ELR (cell line): ENCODE data around the gene UTP25.

Experiments used
- DNase-seq: peaks from one replicate; pipeline ENCODE4 v3.0.0-alpha.2; 2015; ENCODE audit warnings: low read depth

Gene UTP25

DNA sequence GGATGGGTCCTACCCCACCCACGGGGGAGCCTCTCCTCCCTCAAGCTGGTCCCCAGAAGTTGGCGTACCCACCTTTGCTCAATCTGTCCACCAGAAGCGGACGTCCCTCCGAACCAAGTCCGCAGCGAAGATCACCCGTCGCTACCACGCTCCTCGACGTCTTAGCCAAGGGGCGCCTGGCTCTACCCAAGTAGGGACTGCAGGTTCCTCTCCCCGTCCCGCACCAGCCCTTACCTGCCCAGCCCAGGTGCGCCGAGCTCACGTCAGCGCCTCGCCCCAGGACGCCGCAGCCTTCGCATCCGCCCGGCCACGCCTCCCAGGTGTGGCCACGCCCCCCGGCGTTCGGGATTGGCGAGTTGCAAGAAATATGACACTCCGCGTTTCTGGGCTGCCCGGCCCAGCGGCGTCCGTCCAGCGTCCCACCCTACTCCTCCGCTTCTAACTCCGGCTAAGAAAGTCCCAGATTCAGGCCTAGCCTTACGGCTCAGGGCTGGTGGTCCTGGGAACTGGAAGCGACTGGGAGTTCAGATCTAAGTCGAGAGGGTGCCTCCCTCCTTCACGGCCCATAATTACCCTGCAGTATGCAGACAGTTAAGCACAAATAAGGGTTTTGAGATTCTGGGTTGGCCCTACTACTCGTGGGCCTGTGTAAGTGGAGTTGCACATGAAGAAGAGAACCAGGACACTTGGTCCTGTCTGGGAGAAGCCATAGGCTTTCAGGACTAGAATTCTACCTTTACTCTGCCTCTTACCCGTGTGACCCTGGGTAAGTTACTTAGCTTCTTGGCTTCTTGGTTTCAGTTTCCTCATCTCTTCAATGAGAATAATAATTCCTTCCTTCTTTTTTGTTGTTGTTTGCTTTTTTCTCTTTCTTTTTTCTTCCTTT is 21.7 kb upstream of the UTP25 start, which contains the start of gene IRF6:
Gene IRF6, minus strand, starts transcription at position 268 of the 886 bp plus-strand sequence. CDS start 4,729 bp downstream, outside the sequence.
- DNase-seq, result peak; percentile 23

DNA sequence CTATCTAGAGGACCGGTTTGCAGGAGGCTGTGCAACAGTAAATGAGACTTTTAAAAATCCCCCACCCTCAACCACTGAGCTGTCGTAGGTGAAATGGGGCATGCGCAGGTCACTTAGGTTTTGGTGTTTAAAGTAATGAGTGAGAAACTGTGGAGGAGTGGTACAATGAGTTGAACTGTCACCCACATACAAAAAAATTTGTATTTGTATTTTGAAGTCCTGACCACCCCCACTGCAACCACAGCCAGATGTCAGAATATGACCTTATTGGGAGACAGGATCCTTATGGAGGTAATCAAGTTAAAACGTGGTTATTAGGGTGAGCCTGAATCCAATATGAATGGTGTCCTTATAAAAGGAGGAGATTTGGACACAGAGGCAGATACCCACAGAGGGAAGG is 20.3 kb upstream of the UTP25 start:
- no peak for DNase-seq

DNA sequence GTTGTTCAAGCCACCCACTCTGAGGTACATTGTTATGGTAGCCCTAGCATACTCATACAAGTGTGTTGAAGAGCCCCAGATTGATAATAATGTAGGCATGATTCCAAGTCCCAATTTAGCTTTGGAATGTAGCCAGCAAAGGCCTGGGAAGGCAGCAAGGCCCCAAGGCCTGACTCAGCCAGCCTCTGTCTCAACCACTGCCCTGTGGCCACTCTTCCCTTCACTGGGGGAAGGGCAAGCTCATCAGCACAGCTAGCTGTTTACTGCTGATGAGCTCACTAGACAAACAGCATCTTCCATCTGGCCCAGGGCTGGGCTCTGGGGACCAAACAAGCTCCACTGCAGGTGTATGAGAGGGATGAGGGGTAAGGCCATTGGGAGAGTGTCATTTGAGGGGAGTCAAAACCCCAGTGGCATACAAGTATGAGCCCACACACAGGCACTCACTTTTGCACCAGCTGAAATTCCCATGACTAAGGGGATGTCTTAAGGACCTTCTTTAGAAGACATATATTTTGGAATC is 19.7 kb upstream of the UTP25 start:
- DNase-seq, result peak; percentile 97

DNA sequence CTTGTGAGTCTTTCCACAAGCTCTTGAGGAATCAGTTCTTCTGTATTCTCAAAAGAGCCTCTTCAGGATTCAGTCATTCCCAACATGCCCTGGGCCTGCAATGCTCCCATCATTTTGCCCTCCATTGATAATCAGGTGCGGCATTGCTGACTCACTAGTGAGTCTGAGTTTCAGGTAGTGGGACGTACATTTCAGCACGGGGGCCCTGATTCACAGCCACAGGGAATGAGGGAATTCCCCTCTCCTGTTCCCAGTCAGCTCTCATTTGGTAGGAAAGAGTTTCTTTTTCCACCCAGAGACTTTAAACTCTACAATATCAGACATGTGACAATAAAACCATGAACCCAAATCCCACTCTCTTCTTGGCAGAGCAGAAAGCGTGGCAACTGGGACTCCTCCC is 18.2 kb upstream of the UTP25 start:
- DNase-seq, result no peak

DNA sequence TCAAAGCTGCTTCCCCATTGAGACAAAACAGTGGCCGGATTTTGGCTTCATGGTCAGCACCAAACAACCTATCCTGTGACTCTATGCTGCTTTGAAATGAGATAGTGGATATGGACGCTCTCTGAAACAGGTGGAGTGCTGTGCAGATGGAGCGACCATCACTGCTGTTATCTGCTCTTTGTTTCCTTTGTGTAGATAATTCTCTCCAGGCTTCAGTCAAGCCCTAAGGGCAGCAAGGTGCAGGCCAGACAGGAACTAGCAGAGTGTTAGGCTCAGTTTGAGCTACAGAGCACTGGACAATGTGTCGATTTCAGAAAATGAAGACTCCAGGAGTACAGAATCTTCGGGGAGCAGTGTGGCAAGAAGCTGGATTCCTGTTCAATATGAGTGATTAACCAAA is 17.0 kb upstream of the UTP25 start:
- DNase-seq, result no peak

DNA sequence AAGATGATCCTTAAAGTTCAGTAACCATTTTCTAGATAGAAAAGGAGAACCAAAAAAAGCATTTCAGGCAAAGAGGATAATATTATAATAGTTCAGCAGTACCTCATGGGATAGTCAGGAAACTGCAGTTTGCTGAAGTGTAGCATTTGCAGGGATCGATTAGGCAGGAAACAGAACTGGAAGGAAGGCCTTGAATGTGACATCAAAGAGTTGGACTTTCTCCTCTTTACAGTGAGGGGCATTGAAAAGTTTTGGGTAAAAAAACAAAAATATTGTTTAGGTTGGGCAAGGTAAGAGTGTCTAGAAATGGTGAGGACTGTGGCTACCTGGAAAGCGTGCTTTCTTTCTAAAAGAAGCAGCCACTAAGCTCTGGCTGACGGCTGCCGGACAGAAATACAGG is 13.9 kb upstream of the UTP25 start:
- no peak for DNase-seq

DNA sequence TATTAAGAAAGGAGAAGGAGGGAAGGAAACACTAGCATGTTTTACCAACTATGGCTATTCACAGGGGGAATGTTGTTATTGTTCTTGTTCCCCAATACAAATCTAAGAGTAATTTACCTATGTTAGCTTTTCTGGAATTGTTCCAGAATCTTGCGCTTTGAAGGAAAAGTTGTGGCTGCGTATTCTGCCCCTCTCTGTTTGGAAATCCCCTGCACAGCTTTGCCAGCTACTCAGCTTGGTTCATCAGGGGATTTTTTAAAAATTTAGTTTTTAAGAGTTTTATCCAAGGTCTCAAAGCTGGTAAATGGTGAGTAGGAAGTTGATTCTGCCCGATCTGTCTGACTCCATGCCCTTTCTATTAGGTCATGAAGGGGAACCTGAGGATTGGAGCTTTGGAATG is 12.3 kb upstream of the UTP25 start:
- no peak for DNase-seq

DNA sequence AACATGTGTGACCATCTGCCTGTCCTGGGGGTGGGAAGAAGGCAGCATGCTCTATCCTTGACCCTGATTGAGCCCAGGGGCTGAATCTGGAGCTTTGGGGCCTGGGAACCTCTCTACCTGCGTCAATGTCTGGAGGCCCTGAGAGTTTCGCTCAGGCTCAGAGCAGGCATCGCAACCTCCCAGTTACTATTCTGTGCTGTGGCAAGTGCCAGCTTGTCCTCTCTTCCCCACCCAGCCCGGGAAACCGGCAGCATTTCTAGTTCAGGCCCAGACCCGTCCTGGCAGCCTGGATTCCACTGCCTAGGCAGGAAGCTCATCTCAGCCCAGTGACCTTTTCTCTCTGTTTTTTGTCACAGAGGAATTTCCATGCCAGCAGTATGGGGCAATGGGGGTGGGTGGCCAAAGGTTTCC is 11.8 kb upstream of the UTP25 start:
- DNase-seq, result no peak

DNA sequence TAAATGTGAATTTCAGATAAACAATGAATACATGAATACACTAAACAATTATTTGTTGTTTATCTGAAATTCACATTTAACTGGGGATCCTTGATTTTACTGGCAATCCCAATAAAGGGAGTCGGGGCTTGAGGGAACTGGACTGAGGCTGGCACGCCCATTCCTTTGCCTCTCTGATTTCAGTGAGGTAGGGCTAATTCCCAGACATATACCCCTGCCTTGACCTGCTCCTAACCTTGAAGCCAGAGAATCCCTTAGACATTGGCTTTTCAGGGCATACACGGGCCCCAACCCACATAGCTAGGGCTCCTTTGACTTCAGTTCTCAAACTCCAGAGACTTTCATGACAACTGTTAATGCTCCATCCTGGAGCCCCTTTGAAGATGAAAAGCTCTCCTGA is 10.8 kb upstream of the UTP25 start:
- DNase-seq, result no peak

DNA sequence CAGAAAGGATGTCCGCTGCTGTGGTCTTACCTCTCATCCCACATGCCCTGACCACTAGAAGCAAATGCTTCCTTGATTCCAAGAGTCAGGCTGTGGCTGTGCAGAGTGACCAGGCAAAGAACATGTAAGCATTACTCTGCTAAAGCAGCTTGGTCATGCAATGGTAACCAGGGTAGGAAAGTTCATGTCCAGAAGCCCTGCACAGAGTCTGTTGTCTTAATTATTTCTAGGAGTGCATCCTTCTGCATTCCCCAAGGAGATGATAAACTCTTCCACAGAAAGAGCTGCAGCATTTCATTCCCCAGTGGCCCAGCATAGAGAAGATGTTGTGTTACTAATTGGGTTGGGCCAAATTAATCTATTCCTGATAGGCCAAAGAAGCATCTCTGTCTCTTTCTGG is 10.1 kb upstream of the UTP25 start:
- no peak for DNase-seq

DNA sequence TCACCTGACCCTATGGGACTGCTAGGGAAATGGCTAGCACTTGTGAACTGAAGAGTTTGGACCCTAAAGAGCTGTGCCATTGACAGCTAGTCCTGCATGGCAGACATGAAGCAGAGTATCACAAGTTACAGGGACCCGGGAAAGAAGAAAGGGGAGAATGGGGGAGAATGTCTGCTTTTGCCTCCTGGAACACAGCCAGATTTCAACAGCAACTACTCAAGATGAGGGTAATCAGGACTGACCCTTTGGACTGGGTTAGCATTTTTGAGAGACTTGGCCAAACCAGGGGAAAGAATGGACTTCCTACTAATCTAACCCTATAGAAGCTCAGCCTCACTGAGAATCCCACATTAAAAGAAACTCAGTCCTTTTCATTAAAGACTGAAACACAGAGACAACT is 8.7 kb upstream of the UTP25 start:
- no peak for DNase-seq

DNA sequence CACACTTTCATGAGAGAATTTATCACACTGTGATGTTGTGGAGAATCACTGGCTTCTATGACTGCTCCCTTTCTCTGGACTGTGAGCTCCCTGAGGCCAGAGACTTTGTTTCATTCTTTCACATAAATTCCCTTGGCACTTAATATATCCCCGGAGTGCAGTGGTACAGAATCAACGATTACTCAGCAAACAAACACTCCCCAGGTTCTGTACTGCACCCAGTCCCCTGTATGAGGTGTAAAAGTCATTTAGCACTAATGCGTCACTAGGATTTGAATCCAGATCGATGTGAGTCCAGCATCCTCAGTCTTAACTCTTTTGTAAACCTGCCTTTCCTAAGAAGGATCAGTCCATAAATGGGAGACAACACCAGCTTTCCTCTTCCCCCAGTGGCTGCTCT is 6.8 kb upstream of the UTP25 start:
- no peak for DNase-seq

DNA sequence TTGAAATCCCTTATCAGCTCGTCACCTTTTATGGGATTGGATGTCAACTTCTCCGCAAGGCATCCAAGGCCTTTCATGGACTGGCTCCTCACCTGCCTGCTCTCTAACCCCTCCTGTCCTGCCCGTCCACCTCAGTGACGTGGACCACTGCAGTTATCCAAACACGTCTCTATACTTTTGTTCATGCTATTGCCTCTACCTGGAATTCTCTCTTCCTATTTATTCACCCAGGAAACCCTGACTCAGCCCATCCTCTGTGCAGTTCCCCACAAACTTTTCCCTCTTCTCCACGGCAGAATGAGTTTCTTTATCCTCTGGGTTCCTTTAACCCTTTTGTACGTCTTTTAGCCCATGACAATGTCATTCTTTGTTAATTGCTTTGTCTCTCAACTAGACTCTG is 5.1 kb upstream of the UTP25 start:
- DNase-seq, result no peak

DNA sequence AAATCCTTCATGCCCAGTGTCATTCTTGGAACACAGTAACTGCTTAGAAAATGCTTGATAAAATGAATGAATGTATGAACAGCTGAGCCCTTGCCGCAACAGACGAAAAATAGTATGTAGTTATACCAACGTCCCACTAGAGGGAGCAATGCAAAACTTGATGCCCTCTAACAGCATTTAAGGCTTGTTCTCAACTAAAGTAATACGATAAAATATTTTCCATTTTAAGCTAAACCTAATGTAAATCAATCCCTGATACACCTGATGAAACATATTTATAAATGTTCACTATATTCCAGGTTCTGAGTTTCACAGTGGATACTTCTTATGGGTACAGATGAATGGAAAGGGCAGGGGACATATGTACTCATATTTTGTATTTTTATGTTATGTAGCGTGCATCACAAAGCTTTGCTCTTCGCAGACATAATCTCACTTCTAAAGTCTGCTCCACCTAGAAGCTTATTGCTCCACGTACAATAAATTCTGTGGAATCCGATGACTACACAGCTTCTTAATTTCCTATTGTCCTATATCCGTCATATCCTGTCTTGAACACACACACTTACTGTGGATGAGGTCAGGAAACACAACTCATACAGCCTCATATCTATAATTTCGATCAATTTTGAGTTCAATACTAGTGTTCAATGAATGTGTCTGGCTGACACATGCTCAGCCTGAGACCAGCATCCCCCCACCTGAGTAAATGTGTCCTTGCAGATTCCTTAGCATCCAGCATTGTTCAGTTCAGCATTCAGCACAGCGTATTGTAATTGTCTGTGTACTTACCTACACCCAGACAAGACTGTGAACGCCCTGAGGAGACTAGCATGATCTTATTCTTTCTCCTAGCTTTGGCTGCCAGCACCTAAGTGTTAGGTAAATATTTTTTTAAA is 4.4 kb upstream of the UTP25 start:
- peak; percentile 94 for DNase-seq

DNA sequence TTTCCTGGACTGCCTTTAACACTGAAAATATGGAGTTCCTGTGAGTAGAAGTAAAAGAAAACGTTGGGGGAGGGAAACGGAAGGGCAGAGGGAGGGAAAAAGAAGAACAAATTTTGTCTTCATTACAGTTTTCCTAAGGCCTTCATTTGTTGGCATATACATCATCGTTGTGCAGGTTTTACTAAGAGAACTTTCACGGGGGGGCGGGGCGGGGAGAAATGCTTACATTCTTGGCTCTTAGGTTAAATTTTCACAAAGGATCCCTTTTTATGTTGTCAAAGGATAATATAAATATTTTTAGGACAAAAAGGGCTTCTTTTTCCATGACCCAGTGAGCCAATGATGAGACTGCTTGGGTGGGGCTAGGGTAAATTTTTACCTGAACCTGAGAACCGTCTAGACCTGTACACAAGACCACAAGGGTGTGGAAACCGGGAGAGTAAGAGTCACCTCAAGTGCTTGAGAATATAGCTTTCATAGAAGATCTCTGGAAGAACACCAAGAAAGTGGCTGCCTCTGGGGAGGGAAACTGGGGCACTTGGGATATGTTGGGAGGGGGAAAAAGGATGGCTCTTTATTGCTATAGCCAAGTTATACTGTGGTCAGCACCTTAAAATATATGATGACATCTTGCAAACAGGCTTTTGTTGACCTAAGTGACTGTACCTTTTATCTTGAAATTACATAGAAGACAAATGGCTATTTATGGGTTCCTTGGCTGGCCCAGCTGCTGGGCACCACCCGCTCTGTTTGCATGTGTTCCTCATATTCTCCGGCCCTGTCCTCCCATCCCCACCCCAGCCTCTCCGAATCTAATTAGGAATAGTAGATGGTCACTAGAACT is 2.0 kb upstream of the UTP25 start:
- no peak for DNase-seq

DNA sequence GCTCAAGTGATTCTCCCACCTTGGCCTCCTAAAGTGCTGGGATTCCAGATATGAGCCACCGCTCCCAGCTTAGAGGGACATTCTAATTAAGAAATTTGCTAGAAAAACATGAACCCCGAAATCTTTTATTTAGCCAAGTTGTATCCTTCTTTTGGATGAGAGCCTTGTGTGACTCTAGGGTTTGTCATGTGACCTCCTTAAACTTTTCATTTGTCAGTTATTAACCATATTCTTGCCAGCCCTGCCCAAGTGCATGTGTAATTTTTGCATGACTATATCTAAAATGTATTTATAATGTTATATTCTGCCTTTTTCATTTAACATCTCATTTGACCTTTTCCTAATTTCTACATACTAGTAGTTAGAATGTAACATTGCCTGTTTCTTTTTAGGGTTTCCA is 1.9 kb downstream of the UTP25 start:
- peak; percentile 31 for DNase-seq

DNA sequence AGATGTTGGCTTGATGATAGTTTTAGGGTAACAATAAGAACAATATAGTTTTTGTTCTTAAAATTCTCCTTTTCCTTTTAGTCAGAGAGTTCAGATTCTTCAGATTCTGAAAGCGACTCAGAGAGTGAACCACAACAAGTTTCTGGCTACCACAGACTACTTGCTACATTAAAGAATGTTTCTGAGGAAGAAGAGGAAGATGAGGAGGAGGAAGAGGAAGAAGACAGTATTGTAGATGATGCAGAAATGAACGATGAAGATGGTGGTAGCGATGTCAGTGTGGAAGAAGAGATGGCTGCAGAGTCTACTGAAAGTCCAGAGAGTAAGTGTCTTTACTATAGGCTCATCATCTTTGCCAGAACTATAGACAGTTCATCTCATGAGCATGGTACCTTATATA is 3.0 kb downstream of the UTP25 start:
- no peak for DNase-seq

DNA sequence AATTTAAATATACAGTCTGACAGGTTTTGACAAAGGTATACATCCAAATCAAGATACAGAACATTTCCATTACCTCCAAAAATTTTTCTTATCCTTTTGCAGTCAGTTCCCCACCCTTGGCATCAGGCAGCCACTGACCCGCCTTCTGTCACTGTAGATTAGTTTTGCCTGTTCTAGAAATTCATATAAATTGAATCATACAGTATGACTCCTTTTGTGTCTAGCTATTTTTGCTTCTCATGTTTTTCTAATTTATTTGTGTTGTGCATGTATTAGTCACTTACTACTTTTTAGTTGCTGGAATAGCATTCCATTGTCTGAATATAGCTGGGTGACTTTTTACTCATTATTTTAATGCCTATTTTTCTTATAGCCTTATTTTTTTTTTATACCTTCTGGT is 3.8 kb downstream of the UTP25 start:
- peak; percentile 75 for DNase-seq

DNA sequence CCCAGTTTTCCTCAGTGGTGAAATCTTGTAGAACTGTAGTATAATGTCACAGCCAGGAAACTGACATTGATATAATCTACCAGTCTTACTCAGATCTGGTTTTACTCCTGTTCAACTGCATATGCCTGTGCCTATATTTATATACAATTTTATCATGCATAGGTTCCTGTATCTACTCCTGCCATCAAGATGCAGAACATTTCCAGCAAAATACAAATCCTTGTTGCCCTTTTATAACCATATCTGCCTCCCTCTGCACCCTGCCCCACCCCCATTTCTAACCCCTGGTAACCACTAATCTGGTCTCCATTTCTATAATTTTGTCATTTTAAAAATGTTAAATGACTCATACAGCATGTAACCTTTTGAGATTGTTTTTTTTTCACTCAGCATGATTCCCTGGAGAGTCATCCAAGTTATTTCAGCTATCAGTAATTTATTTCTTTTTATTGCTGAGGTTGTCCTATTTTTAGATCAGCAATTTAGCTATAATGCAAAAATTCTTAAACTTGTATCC is 8.1 kb downstream of the UTP25 start:
- DNase-seq, result peak; percentile 37

DNA sequence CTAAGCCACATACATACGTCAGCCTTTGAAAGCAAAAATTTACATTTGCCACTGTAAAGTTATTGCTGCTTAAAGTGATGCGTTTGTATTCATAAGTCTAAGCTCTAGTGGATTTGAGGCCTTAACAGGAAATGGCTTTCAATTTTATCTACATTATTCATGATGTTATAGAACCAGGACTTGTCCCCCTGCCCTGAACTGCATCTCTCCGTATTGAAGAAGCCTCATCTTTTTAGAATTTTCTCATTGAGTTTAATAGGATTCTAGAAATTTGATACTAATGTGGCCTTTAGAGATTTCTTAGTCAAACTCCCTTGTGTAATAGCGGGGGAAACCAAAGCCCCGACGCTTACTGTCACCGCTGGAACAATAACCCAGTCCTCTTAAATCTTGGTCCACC is 9.9 kb downstream of the UTP25 start:
- no peak for DNase-seq

DNA sequence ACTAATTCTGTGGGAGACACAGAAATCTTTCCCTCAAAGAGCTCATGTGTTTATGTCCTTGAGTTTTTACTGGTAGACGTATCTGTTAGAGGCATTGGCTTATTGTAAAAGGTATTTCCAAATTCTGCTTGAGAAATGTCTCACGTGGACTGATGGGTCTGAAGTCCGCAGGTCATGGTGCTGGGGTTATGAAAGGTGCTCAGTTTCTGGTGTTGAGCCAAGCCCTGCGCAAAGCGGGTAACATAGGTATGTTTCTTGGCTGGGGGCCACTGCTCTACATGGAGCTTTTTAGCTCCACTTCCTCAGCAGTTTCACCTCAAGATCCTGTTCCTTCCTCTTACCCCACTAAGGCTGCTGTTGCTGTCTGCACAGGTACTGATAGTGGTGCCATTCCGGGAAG is 10.8 kb downstream of the UTP25 start:
- DNase-seq, result no peak
